Measurements from ENCODE around the gene HDAC4. TPM values are rescaled to one million over a fixed set of nuclear protein-coding genes. Genes with fewer than 3 reads are reported as not detected.

Gene HDAC4
- total RNA-seq, 1 experiment from 2014 or later = 32.0 TPM

GRCh38 chr2:239438995-239439753 lies 38.4 kb upstream of the HDAC4 start:
- H3K56ac ChIP-seq (ENCODE audit: insufficient read length, low read depth, low read length) = no peak overlapping the region
- H2BK5ac ChIP-seq (ENCODE audit: insufficient read length, low read length) = no peak overlapping the region
- H4K5ac ChIP-seq (ENCODE audit: insufficient read length, low read depth, low read length) = no peak overlapping the region
- no peak overlapping the region for H4K91ac ChIP-seq (ENCODE audit: insufficient read length, low read depth, low read length)
- no peak overlapping the region for H2BK15ac ChIP-seq (ENCODE audit: low read depth, low read length)
- no peak overlapping the region for H3K27ac Mint-ChIP-seq
- no peak overlapping the region for H3K4me3 Mint-ChIP-seq
- H2BK120ac ChIP-seq (ENCODE audit: low read depth, low read length, poor library complexity, severe bottlenecking) = no peak overlapping the region
- H4K8ac ChIP-seq (replicated peaks; ENCODE audit: insufficient read length, low read depth, low read length) = no peak overlapping the region
- H2BK12ac ChIP-seq (ENCODE audit: insufficient read length, low read depth, low read length) = no peak overlapping the region
- H3K27me3 Mint-ChIP-seq (ENCODE audit: low read depth) = peaks cover 37% of the 10 kb centered on the region
- H4K20me1 ChIP-seq (ENCODE audit: control insufficient read depth, insufficient read depth, insufficient read length) = no peaks in the 10 kb centered on the region
- H3T11ph ChIP-seq (ENCODE audit: low read length) = no peak overlapping the region
- H3K9ac ChIP-seq (ENCODE audit: extremely low read depth, insufficient read length, low read length) = no peak overlapping the region
- no peaks in the 10 kb centered on the region for H3K23me2 ChIP-seq (ENCODE audit: insufficient read length, low read depth, low read length, poor library complexity, severe bottlenecking)
- no peaks in the 10 kb centered on the region for H3K79me1 ChIP-seq (ENCODE audit: insufficient read depth, low read depth, low read length, poor library complexity, severe bottlenecking)
- no peaks in the 10 kb centered on the region for H3K9me3 ChIP-seq (ENCODE audit: control insufficient read depth, low read depth, low read length)
- no peak overlapping the region for H2BK20ac ChIP-seq (ENCODE audit: low read depth, low read length, poor library complexity, severe bottlenecking)
- no peaks in the 10 kb centered on the region for H3K4me1 ChIP-seq (ENCODE audit: insufficient read depth, low read length)
- no peak overlapping the region for H3K4ac ChIP-seq (ENCODE audit: low read depth, low read length)
- H3K4me2 ChIP-seq (ENCODE audit: insufficient read depth, insufficient read length, low read length) = no peak overlapping the region
- H3K23ac ChIP-seq (ENCODE audit: insufficient read length, low read depth, low read length) = no peak overlapping the region
- H3K27me3 ChIP-seq (ENCODE audit: insufficient read depth, low read length) = no peaks in the 10 kb centered on the region
- DNase-seq = no peak
- no peak overlapping the region for H3K18ac ChIP-seq (ENCODE audit: insufficient read length, low read depth, low read length)
- no CpG with 5 or more reads among the region's 21 CpGs for WGBS (ENCODE audit: extremely low coverage, insufficient read length, low lambda C conversion rate)
- peaks cover 0 to 3% of the 10 kb centered on the region in 2 experiments; a peak in 4 of 5 replicates for H3K9me3 Mint-ChIP-seq
- peaks cover 0 to 5% (median 0%) of the 10 kb centered on the region in 3 experiments; a peak in 2 of 7 replicates for H3K36me3 Mint-ChIP-seq (ENCODE audit: insufficient read depth in 1 of 3, low read depth in 3 of 3)
- H2AFZ ChIP-seq (ENCODE audit: low read length) = no peak overlapping the region
- H3K4me1 Mint-ChIP-seq = peaks cover 17 to 31% of the 10 kb centered on the region in 2 experiments
- no peaks in the 10 kb centered on the region for H3K79me2 ChIP-seq (ENCODE audit: insufficient read depth, low read length)
- H3K14ac ChIP-seq (ENCODE audit: insufficient read depth, low read length) = no peak overlapping the region
- no peak overlapping the region for H3K27ac ChIP-seq (ENCODE audit: insufficient read length, low read depth, low read length)
- no peak overlapping the region for H2AK5ac ChIP-seq (ENCODE audit: insufficient read length, low read length)
- TF ChIP-seq CTCF (conservative IDR thresholded peaks at IDR 0.05) = no peak
